Measurements from ENCODE around the gene ANKRD44. TPM values are rescaled to one million over a fixed set of nuclear protein-coding genes. Genes with fewer than 3 reads are reported as not detected.

Gene ANKRD44
- total and polyA plus RNA-seq, 2 of the 8 experiments (the other 6 are each of a cell fraction or from before 2014, with no cell fraction given), result 1.2 to 1.3 TPM

DNA sequence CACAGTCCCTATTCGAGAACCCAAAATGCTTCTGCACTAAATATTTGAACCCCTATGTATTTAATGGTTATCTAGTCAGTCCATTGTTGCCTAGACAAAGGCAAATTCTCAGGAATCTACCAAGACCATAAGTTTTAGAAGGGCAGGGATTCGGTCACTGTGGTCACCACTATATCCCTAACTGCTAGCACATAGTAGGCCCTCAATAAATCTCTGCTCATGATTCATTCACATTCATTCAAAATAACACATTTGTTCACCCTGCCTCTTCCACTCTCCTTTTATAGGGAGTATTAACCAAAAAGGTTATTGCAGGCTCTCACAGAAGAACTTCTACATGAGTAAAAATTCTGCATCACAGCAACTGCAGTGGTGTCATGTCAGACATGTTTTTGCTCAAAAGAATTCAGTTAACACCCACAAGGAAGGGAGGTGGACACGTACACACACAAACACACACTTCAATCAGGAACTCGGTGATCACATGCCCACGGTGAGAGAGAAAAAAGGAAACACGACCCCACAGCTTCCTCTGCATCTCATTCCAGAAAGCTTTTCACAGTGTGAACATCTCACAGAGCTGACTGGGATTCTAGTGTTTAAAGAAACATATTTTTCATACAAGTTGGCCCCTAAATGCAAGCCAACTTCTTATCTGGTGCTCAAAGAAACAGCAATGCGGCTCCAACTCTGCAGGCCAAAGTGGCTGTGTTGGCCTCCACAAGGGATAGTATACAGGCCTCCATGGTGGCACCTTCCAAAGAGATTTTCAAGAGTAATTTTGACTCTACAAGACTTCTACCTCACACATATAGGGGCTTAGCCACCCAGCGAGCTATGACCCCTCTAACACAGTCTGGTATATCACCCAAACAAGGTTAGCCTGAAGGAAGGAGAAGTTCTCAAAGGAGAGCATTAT is 98.0 kb downstream of the ANKRD44 start:
- Histone ChIP-seq H2BK12ac (ENCODE audit: low read depth, low read length) (no peak overlapping the region), H3K23ac (ENCODE audit: insufficient read length) (no peak overlapping the region), H4K91ac (replicated peaks; ENCODE audit: insufficient read length, low read length) (no peak overlapping the region), H3K79me1 (ENCODE audit: low read depth, low read length) (no peaks in the 10 kb centered on the region), H3K4ac (replicated peaks; ENCODE audit: insufficient read length, low read depth, low read length) (no peak overlapping the region), H3K27ac (ENCODE audit: low read depth, low read length) (no peak overlapping the region), H4K8ac (ENCODE audit: extremely low read depth, insufficient read depth, low read length) (no peak overlapping the region), H3K23me2 (ENCODE audit: low read depth, low read length) (no peaks in the 10 kb centered on the region), H3K36me3 (ENCODE audit: control insufficient read depth in 2 of 4, insufficient read depth in 4 of 4, low read length in 3 of 4) (no peaks in the 10 kb centered on the region), H3K56ac (replicated peaks; ENCODE audit: insufficient read length, low read depth, low read length) (no peak overlapping the region), H3K79me2 (ENCODE audit: control insufficient read depth in 1 of 2, insufficient read depth in 2 of 2, low read length in 2 of 2) (no peaks in the 10 kb centered on the region), H3K4me1 (replicated peaks in 1 of 4; ENCODE audit: control insufficient read depth in 3 of 4, insufficient read depth in 4 of 4, low read length in 3 of 4) (no peaks in the 10 kb centered on the region), H2BK20ac (ENCODE audit: low read length) (no peak overlapping the region), H3K18ac (ENCODE audit: extremely low read depth, low read length) (no peak overlapping the region), H2AK5ac (ENCODE audit: low read depth, low read length) (no peak overlapping the region), H3K9ac (replicated peaks in 1 of 4; ENCODE audit: extremely low read depth in 1 of 4, low read depth in 3 of 4, low read length in 3 of 4) (no peak overlapping the region), H2AFZ (ENCODE audit: low read length) (no peak overlapping the region), H3K14ac (ENCODE audit: insufficient read length) (no peak overlapping the region), H3K4me2 (ENCODE audit: insufficient read depth in 1 of 2, low read depth in 2 of 2, low read length in 2 of 2) (no peak overlapping the region), H2BK5ac (ENCODE audit: low read depth, low read length) (no peak overlapping the region), H3K27me3 (replicated peaks in 1 of 4; ENCODE audit: control insufficient read depth in 3 of 4, extremely low read depth in 1 of 4, insufficient read depth in 3 of 4, low read length in 3 of 4) (no peaks in the 10 kb centered on the region), H3K9me3 (ENCODE audit: insufficient read depth in 2 of 2, low read depth in 1 of 2, low read length in 1 of 2) (no peaks in the 10 kb centered on the region), H4K5ac (ENCODE audit: insufficient read length, low read depth, low read length) (no peak overlapping the region), H2BK120ac (replicated peaks; ENCODE audit: low read depth, low read length) (no peak overlapping the region), H2BK15ac (ENCODE audit: low read length) (no peak overlapping the region), H4K20me1 (replicated peaks in 1 of 2; ENCODE audit: control insufficient read depth in 1 of 2, insufficient read depth in 2 of 2, low read length in 2 of 2) (no peaks in the 10 kb centered on the region), H3K4me3 (ENCODE audit: extremely low read depth in 1 of 4, insufficient read depth in 2 of 4, low read depth in 3 of 4, low read length in 4 of 4) (no peak overlapping the region)
- FAIRE-seq, result no peak
- DNase-seq (ENCODE audit: low read depth in 1 of 2, low spot score in 2 of 2), result no peak
- WGBS, 2 experiments (ENCODE audit: extremely low coverage in 1 of 2, insufficient coverage in 1 of 2, insufficient read length in 1 of 2, insufficient replicate concordance in 2 of 2, low coverage in 1 of 2, low lambda C conversion rate in 2 of 2, missing lambda C conversion rate in 1 of 2), result 84% methylated on average over 6 of the region's 8 CpGs; no CpG with 5 or more reads in 1 of the 2 experiments
- ChIA-PET POLR2A (ENCODE audit: partially characterized antibody) (no interaction called here), CTCF (ENCODE audit: partially characterized antibody) (interaction anchor here (0.6 to 1.6 kb wide), 3 partner anchors 10 to 123 kb away, joined by 3 read pairs; no protein-coding TSS in a partner anchor)
- TF ChIP-seq RBBP5 (IDR thresholded peaks at IDR 0.05; ENCODE audit: borderline replicate concordance, low read depth, low read length), result no peak
- TF ChIP-seq RFX5 (IDR thresholded peaks at IDR 0.05; ENCODE audit: borderline replicate concordance, low read depth, low read length), result no peak
- no peak for TF ChIP-seq RAD21 (IDR thresholded peaks at IDR 0.05 in 1 of 2, conservative IDR thresholded peaks at IDR 0.05 in 1 of 2; ENCODE audit: low read depth in 2 of 2, low read length in 2 of 2)
- TF ChIP-seq GTF2F1 (IDR thresholded peaks at IDR 0.05; ENCODE audit: borderline replicate concordance, low read depth, low read length), result no peak
- no peak for TF ChIP-seq BRCA1 (IDR thresholded peaks at IDR 0.05; ENCODE audit: low read depth, low read length)
- TF ChIP-seq BCL11A (IDR thresholded peaks at IDR 0.05; ENCODE audit: low read depth in 2 of 2, low read length in 2 of 2), result no peak
- no peak for TF ChIP-seq HDAC2 (IDR thresholded peaks at IDR 0.05; ENCODE audit: borderline replicate concordance in 1 of 2, low read depth in 2 of 2, low read length in 2 of 2)
- no peak for TF ChIP-seq HDAC6 (IDR thresholded peaks at IDR 0.05; ENCODE audit: low read depth, low read length)
- TF ChIP-seq CBX8 (IDR thresholded peaks at IDR 0.05; ENCODE audit: borderline replicate concordance, low read depth, low read length), result no peak
- no peak for TF ChIP-seq SUZ12 (IDR thresholded peaks at IDR 0.05; ENCODE audit: low read length)
- TF ChIP-seq NANOG (IDR thresholded peaks at IDR 0.05; ENCODE audit: insufficient read depth, low read depth, low read length, poor library complexity, severe bottlenecking), result no peak

Measured in H1 (cell line).